ENCODE results near the gene ADGRL1. TPM values are rescaled to one million over a fixed set of nuclear protein-coding genes. Genes with fewer than 3 reads are reported as not detected.

Gene ADGRL1
- total and polyA plus RNA-seq, 2 of the 8 experiments (the other 6 are each of a cell fraction or from before 2014, with no cell fraction given): 95.6 to 112 TPM

DNA sequence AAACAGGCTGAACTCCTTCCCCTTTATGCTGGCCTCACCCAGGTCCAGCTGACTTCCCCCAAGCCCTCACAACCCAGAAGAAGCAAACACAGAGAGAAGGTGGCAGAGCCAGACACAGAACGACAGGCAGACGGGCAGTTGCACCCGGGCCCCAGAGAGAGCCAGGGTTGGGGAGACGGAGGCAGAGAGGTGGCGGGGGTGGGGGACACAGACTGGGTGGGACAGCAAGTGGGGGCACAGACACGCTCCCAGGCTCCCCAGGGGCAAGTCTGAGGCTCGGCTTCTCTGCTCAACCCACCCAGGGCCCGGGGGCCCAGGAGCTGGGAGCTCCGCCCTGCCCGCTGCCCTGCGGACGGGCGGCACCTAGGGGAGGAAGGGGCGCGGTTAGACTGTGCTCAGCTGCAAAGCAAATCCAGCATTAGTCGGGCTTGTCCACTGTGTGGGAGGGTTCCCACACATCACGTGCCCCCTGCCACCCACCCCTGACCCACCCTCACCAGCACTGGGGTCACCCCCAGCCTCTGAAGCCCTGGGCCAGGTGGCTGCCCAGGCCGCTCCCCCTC is 38.3 kb downstream of the ADGRL1 start:
- Histone ChIP-seq H2BK20ac (ENCODE audit: low read length) (no peak overlapping the region), H3K23me2 (ENCODE audit: low read depth, low read length) (no peaks in the 10 kb centered on the region), H3K23ac (ENCODE audit: insufficient read length) (no peak overlapping the region), H3K79me1 (ENCODE audit: low read depth, low read length) (peaks cover 4% of the 10 kb centered on the region; the same call in 1 of the 2 replicates), H2BK15ac (ENCODE audit: low read length) (no peak overlapping the region), H3K4me3 (ENCODE audit: extremely low read depth in 1 of 4, insufficient read depth in 2 of 4, low read depth in 3 of 4, low read length in 4 of 4) (no peak overlapping the region), H4K5ac (ENCODE audit: insufficient read length, low read depth, low read length) (no peak overlapping the region), H3K9me3 (ENCODE audit: insufficient read depth in 2 of 2, low read depth in 1 of 2, low read length in 1 of 2) (no peaks in the 10 kb centered on the region), H2BK5ac (ENCODE audit: low read depth, low read length) (no peak overlapping the region; the same call in 1 of the 2 replicates), H3K27ac (ENCODE audit: low read depth, low read length) (no peak overlapping the region), H3K79me2 (ENCODE audit: control insufficient read depth in 1 of 2, insufficient read depth in 2 of 2, low read length in 2 of 2) (no peaks in the 10 kb centered on the region), H2AK5ac (ENCODE audit: low read depth, low read length) (no peak overlapping the region), H4K8ac (ENCODE audit: extremely low read depth, insufficient read depth, low read length) (no peak overlapping the region), H3K36me3 (ENCODE audit: control insufficient read depth in 2 of 4, insufficient read depth in 4 of 4, low read length in 3 of 4) (peaks cover 18 to 49% (median 34%) of the 10 kb centered on the region in 4 experiments; a peak in 6 of 8 replicates), H3K9ac (replicated peaks in 1 of 4; ENCODE audit: extremely low read depth in 1 of 4, low read depth in 3 of 4, low read length in 3 of 4) (0 out of 7 replicates have a peak overlapping the region, but pooled peaks of 1 of the 4 experiments have one; percentile 22), H2BK120ac (replicated peaks; ENCODE audit: low read depth, low read length) (no peak overlapping the region), H3K56ac (replicated peaks; ENCODE audit: insufficient read length, low read depth, low read length) (no peak overlapping the region), H4K20me1 (replicated peaks in 1 of 2; ENCODE audit: control insufficient read depth in 1 of 2, insufficient read depth in 2 of 2, low read length in 2 of 2) (peaks cover 2 to 18% of the 10 kb centered on the region in 2 experiments), H3K4me1 (replicated peaks in 1 of 4; ENCODE audit: control insufficient read depth in 3 of 4, insufficient read depth in 4 of 4, low read length in 3 of 4) (peaks cover 0 to 7% (median 4%) of the 10 kb centered on the region in 4 experiments; a peak in 3 of 7 replicates), H3K4me2 (ENCODE audit: insufficient read depth in 1 of 2, low read depth in 2 of 2, low read length in 2 of 2) (no peak overlapping the region), H4K91ac (replicated peaks; ENCODE audit: insufficient read length, low read length) (no peak overlapping the region), H3K27me3 (replicated peaks in 1 of 4; ENCODE audit: control insufficient read depth in 3 of 4, extremely low read depth in 1 of 4, insufficient read depth in 3 of 4, low read length in 3 of 4) (no peaks in the 10 kb centered on the region), H2AFZ (ENCODE audit: low read length) (no peak overlapping the region), H2BK12ac (ENCODE audit: low read depth, low read length) (no peak overlapping the region), H3K4ac (replicated peaks; ENCODE audit: insufficient read length, low read depth, low read length) (no peak overlapping the region), H3K14ac (ENCODE audit: insufficient read length) (no peak overlapping the region), H3K18ac (ENCODE audit: extremely low read depth, low read length) (no peak overlapping the region)
- FAIRE-seq (no peak), DNase-seq (ENCODE audit: low read depth in 1 of 2, low spot score in 2 of 2) (no peak)
- CTCF ChIA-PET (ENCODE audit: partially characterized antibody): interaction anchor here (0.7 to 1.7 kb wide), 7 partner anchors 17 to 181 kb away, joined by 3 to 4 read pairs (median 4); partner anchors contain the start of gene ASF1B
- 95% methylated on average over 7 of the region's 18 CpGs; no CpG with 5 or more reads in 1 of the 2 experiments for WGBS, 2 experiments (ENCODE audit: extremely low coverage in 1 of 2, insufficient coverage in 1 of 2, insufficient read length in 1 of 2, insufficient replicate concordance in 2 of 2, low coverage in 1 of 2, low lambda C conversion rate in 2 of 2, missing lambda C conversion rate in 1 of 2)
- POLR2A ChIA-PET (ENCODE audit: partially characterized antibody): interaction anchor here (0.7 to 3.6 kb wide), 7 partner anchors 9 to 194 kb away, joined by 3 to 20 read pairs (median 4); a partner anchor contains a TSS
- TF ChIP-seq CBX8 (IDR thresholded peaks at IDR 0.05; ENCODE audit: borderline replicate concordance, low read depth, low read length): no peak
